ENCODE data around the gene SASH1.

DNA sequence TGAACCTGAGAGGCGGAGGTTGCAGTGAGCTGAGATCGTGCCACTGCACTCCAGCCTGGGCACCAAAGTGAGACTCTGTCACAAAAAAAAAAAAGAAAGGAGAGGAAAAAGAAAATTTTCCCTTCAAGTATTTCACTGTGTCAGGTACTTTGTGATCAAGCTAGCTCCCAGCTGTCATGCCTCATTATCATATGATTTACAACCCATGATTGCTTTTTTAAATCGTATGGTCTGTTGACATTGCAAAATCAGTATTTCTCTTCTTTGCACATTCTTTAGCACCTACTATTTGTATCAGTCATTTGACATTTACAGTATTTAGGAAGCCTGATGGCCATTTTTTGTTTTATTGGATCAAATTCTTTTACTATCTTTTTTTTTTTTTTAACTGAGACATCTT, 22.4 kb downstream of the SASH1 start:
- TF ChIP-seq POLR2A (IDR thresholded peaks at IDR 0.05; ENCODE audit: low read length) (no peak), GATA1 (IDR thresholded peaks at IDR 0.05; ENCODE audit: low read depth, low read length) (no peak)
